GM21515 (cell line): ENCODE data around the gene ZNF879.

ENCODE experiments used
- ATAC-seq: cut with Tn5 transposase; IDR thresholded peaks from one replicate; pipeline ENCODE4 v1.9.1; 2021; ENCODE audit not compliant: unreplicated experiment

Gene ZNF879

DNA sequence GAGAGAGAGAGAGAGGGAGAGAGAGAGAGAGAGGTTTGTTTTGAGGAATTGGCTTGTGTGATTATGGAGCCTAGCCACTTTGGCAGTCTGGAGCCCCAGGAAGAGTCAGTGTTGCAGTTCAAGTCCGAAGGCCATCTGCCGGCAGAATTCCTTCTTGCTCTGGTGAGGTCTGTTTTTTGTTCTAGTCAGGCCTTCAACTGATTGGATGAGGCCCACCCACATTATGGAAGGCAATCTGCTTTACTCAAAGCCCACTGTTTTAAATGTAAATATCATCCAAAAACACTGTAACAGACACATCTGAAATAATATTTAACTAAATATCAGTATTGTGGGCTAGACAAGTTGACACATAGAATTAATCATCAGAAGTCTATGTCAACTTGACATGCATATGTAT is 17.0 kb upstream of the ZNF879 start:
- no peak for ATAC-seq

DNA sequence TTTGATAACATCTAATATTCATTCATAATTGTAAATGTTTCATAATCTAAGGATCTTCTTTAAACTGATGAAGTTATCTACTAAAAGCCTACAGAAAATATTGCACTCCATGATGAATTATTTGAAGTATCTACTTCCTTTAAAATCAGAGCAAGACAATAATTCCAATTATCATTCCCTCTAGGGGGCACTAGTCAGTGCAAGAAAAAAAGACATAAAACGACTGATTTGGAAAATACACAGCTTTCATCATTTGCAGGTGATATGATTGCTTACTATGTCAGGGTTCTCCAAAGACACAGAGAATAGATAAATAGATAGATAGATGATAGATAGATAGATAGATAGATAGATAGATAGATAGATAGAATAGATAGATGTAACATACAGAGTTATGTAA is 14.9 kb upstream of the ZNF879 start:
- no peak for ATAC-seq

- no peak for ATAC-seq
Measured at GRCh38 chr5:179033004-179033580, 9.5 kb downstream of the ZNF879 start.

DNA sequence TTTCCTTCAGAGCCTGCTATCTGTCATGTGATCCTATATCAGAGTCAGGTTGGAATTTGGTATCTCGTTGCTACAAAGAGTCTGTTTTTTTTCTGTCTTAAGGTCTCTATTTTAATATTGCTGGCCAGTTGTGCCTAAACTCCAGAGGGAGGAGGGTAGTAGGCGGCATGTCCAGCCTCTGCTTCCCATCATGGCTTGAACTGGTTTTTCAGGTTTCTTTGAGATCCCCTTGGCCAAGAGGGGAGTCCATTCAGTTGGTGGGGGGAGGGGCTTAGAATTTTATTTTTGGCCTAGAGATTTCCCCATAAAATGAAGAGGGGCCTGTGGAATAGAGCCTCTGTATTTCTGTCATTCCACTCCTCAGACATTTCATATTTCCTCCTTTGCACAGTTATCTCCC is 21.2 kb downstream of the ZNF879 start:
- ATAC-seq, result no peak

- no peak for ATAC-seq
Measured at GRCh38 chr5:179051784-179052183, 28.2 kb downstream of the ZNF879 start.

DNA sequence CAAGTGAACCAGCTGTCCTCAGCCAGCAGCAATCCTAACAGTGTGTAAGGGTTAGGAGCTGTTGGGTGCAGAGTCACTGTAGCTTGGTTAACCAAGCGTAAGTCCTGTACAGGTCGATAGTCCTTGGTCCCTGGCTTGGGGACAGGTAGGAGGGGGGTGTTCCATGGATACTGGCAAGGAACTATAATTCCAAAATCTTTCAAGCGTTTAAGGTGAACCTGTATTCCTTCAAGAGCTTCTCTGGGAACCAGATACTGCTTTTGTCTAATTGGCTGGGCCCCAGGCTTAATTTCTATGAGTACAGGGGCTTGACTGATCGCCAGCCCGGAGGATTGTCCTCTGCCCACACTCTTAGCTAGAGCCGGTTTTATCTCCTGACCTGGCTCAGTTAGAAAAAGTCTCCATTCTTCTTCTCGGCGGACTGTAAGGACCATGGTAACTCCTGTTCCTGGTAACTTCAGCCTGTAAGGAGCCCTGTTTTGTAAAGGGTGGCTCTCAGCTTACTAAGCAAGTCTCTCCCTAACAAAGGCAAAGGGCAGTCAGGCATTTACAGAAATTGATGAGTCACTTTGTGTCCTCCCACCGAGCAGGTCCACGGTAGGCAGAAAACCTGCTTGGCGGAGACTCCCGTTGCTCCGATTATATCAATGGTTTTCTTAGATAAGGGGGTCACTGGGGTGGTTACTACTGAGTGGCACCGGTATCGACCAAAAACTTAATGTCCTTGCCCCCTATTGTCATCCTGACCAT is 30.6 kb downstream of the ZNF879 start:
- ATAC-seq, result no peak

DNA sequence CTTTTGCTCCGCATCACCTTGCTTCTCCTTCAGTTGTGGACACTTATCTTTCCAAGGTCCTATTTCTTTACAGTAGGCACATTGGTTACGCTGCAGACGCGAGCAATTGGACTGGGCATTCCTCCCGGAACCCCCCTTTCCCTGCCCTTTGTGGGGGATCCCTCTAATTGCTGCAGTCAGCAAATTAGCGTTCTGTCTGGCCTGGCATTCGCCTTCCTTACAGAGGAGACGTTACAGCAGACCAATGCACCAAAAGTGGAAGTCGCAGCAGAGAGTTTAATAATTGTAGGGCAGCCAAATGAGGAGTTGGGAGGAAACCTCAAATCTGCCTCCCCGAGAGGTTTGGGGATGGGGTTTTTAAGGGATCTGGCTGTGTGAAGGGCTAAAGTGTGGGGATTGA is 31.3 kb downstream of the ZNF879 start:
- no peak for ATAC-seq

GRCh38 chr5:179055436-179055835 is 31.8 kb downstream of the ZNF879 start:
- ATAC-seq, result no peak

GRCh38 chr5:179055841-179056240 is 32.2 kb downstream of the ZNF879 start:
- ATAC-seq, result no peak

- peak; percentile 85 for ATAC-seq
Measured at GRCh38 chr5:179060116-179061008, 36.8 kb downstream of the ZNF879 start, which contains the start of gene ZNF354C. Gene ZNF354C (plus strand): TSS chr5:179060373. CDS start chr5:179062069, 1,696 bp downstream.

- no peak for ATAC-seq
Measured at GRCh38 chr5:179061025-179061424, 37.4 kb downstream of the ZNF879 start.

DNA sequence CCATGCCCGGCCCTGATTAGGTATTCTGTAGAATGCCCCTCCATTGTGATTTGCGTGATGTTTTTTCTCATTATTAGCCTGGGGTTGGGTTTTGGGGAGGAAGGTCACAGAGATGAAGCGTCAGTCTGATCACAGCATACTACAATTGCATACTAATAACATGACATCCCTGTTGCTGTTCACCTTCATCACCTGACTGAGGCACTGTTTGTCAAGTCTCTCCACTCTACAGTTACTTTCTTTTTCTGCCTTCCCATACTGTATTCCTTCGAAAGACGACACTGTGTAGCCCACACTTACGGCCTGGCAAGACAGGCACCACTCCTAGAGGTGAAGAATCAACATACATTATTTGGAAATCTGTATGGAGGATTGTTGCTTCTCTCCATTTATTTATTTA is 42.1 kb downstream of the ZNF879 start:
- ATAC-seq, result no peak

DNA sequence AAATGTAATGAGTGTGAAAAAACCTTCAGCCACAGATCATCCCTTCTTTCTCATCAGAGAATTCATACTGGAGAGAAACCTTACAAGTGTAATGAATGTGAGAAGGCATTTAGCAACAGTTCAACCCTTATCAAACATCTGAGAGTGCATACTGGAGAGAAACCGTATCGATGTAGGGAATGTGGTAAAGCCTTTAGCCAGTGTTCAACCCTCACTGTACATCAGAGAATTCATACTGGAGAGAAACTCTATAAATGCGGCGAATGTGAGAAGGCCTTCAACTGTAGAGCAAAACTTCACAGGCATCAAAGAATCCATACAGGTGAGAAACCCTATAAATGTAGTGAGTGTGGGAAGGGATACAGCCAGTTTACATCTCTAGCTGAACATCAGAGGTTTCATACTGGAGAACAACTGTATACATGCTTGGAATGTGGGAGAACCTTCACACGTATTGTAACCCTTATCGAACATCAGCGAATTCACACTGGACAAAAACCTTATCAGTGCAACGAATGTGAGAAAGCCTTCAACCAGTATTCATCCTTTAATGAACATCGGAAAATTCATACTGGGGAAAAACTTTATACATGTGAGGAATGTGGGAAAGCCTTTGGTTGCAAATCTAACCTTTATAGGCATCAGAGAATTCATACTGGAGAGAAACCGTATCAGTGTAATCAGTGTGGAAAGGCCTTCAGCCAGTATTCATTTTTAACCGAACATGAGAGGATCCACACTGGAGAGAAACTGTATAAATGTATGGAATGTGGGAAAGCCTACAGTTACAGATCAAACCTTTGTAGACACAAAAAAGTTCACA is 55.8 kb downstream of the ZNF879 start:
- ATAC-seq, result no peak

GRCh38 chr5:179080724-179081123 is 57.1 kb downstream of the ZNF879 start:
- no peak for ATAC-seq
